GM10266 (cell line): Measurements from ENCODE around the gene SCP2D1.

Source experiments
- DNase-seq: peaks from one replicate; pipeline ENCODE4 v3.0.0; 2012; ENCODE audit errors: extremely low spot score
- CTCF ChIP-seq: IDR thresholded peaks from 2 replicates; pipeline ENCODE4 v1.5.1; 2012; ENCODE audit warnings: mild to moderate bottlenecking, low read depth; ENCODE audit not compliant: control insufficient read depth, insufficient read depth; ENCODE audit errors: missing control alignments

The SCP2D1 gene

GRCh38 chr20:18813483-18813882, at the start of gene SCP2D1:
Gene SCP2D1, plus strand, starts transcription at chr20:18813783. Its CDS starts 33 bp downstream, at chr20:18813816.
- DNase-seq = no peak
- TF ChIP-seq CTCF = no peak

GRCh38 chr20:18767676-18768075, 45.9 kb upstream of the SCP2D1 start:
- no peak for DNase-seq
- no peak for TF ChIP-seq CTCF

GRCh38 chr20:18773566-18773965, 40.0 kb upstream of the SCP2D1 start:
- TF ChIP-seq CTCF = no peak
- DNase-seq = no peak

DNA sequence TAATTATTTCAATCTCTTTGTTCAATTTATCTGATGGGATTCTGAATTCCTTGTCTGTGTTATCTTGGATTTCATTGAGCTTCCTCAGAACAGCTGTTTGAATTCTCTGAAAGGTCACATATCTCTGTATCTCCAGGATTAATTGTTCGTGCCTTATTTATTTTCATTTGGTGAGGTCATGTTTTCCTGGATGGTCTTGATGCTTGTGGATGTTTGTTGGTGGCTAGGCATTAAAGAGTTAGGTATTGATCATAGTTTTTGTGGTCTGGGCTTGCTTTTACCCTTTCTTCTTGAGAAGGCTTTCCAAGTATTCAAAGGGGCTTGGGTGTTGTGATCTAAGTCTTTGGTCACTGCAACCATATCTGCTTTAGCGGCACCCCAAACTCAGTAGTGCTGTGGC, 39.4 kb upstream of the SCP2D1 start:
- no peak for DNase-seq
- no peak for TF ChIP-seq CTCF

- DNase-seq = no peak
- TF ChIP-seq CTCF = no peak
These were observed 38.0 kb upstream of the SCP2D1 start for GRCh38 chr20:18775633-18776032.

- no peak for DNase-seq
- no peak for TF ChIP-seq CTCF
These were observed 34.7 kb upstream of the SCP2D1 start for GRCh38 chr20:18778690-18779392.

- DNase-seq = no peak
- no peak for TF ChIP-seq CTCF
These were observed 33.0 kb upstream of the SCP2D1 start for GRCh38 chr20:18780385-18781130.
